ENCODE data around the gene POLR3E.

GRCh38 chr16:22379656-22380055 is 82.4 kb downstream of the POLR3E start:
- TF ChIP-seq EZH2 (IDR thresholded peaks at IDR 0.05; ENCODE audit: insufficient read depth, poor library complexity, severe bottlenecking) = no peak
- TF ChIP-seq EZH2phosphoT487 (IDR thresholded peaks at IDR 0.05; ENCODE audit: insufficient read depth, low read depth) = no peak
